SJCRH30 (cell line): Measurements from ENCODE around the gene IL2RG. TPM values are rescaled to one million over a fixed set of nuclear protein-coding genes. Genes with fewer than 3 reads are reported as not detected.

Source experiments
- DNase-seq, 2 experiments: peaks; one replicate each; pipeline ENCODE4 v3.0.0-alpha.2; 2015 to 2020
- H3K27ac ChIP-seq: fragments of 250-450 bp; sonication (Bioruptor Pico); 2 replicates; pipeline ENCODE4 v1.5.1; 2020; ENCODE audit warnings: mild to moderate bottlenecking, moderate library complexity
- H3K27me3 ChIP-seq: fragments of 250-450 bp; sonication (Bioruptor Pico); 2 replicates; pipeline ENCODE4 v1.5.1; 2020; ENCODE audit warnings: mild to moderate bottlenecking, moderate library complexity
- H3K36me3 ChIP-seq: fragments of 250-450 bp; sonication (Bioruptor Pico); 2 replicates; pipeline ENCODE4 v1.5.1; 2020; ENCODE audit warnings: mild to moderate bottlenecking, moderate library complexity
- H3K4me1 ChIP-seq: fragments of 250-450 bp; sonication (Bioruptor Pico); 2 replicates; pipeline ENCODE4 v1.5.1; 2020; ENCODE audit warnings: mild to moderate bottlenecking, moderate library complexity
- H3K4me3 ChIP-seq: fragments of 250-450 bp; sonication (Bioruptor Pico); 2 replicates; pipeline ENCODE4 v1.5.1; 2020; ENCODE audit warnings: mild to moderate bottlenecking, moderate library complexity
- H3K9me3 ChIP-seq: fragments of 250-450 bp; sonication (Bioruptor Pico); replicated peaks from 2 replicates; pipeline ENCODE4 v1.5.1; 2020; ENCODE audit warnings: mild to moderate bottlenecking, moderate library complexity
- total RNA-seq: library from RNA; depleted of rRNA; stranded (reverse); fragments of >200 nt; shearing (Covaris generic); gene quantifications from 2 replicates; pipeline ENCODE4 v1.2.3, GENCODE V29; 2014

Gene IL2RG
- total RNA-seq, 1 experiment from 2014 or later = 0.10 TPM

- Histone ChIP-seq H3K4me1 (peaks cover 35% of the 10 kb centered on the region), H3K36me3 (no peaks in the 10 kb centered on the region), H3K4me3 (no peak overlapping the region), H3K9me3 (no peaks in the 10 kb centered on the region), H3K27ac (no peak overlapping the region), H3K27me3 (no peaks in the 10 kb centered on the region)
- DNase-seq = no peak
These were observed 11.6 kb downstream of the IL2RG start for GRCh38 chrX:71099736-71100135.

- Histone ChIP-seq H3K9me3 (no peaks in the 10 kb centered on the region), H3K36me3 (no peaks in the 10 kb centered on the region), H3K27me3 (no peaks in the 10 kb centered on the region), H3K27ac (no peak overlapping the region), H3K4me3 (no peak overlapping the region), H3K4me1 (peaks cover 31% of the 10 kb centered on the region)
- no peak for DNase-seq
These were observed 12.3 kb downstream of the IL2RG start for GRCh38 chrX:71098951-71099506.

- peak; percentile 71 to 84 for DNase-seq
- no peaks in the 10 kb centered on the region for H3K9me3 ChIP-seq
- H3K4me3 ChIP-seq = no peak overlapping the region
- H3K27me3 ChIP-seq = no peaks in the 10 kb centered on the region
- H3K27ac ChIP-seq = no peak overlapping the region
- no peaks in the 10 kb centered on the region for H3K36me3 ChIP-seq
- peaks cover 28% of the 10 kb centered on the region for H3K4me1 ChIP-seq
These were observed 13.1 kb downstream of the IL2RG start for GRCh38 chrX:71098302-71098701.

DNA sequence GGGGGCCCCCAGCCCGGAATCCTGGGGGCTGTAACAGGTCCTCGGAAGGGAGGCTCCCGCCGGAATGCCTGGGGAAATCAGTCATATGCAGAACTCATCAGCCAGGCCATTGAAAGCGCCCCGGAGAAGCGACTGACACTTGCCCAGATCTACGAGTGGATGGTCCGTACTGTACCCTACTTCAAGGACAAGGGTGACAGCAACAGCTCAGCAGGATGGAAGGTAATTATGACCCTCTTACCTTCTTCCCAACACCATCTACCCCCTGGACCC lies 14.7 kb downstream of the IL2RG start:
- peaks cover 16% of the 10 kb centered on the region for H3K4me1 ChIP-seq
- no peak overlapping the region for H3K27ac ChIP-seq
- no peaks in the 10 kb centered on the region for H3K27me3 ChIP-seq
- no peaks in the 10 kb centered on the region for H3K9me3 ChIP-seq
- peak overlapping the region; percentile 62 for H3K4me3 ChIP-seq
- DNase-seq = no peak
- no peaks in the 10 kb centered on the region for H3K36me3 ChIP-seq

- Histone ChIP-seq H3K9me3 (no peaks in the 10 kb centered on the region), H3K27ac (no peak overlapping the region)
These were observed 15.2 kb downstream of the IL2RG start for GRCh38 chrX:71095981-71096759.

GRCh38 chrX:71095555-71095980 lies 15.8 kb downstream of the IL2RG start, which contains the start of gene FOXO4:
FOXO4 (plus strand) TSS chrX:71095851; CDS start chrX:71096529, 678 bp downstream.
- H3K27ac ChIP-seq = peak within 1 kb of the TSS; percentile 22; the same call in 1 of the 2 replicates

More at GRCh38 chrX:71095981-71096759, 15.2 kb downstream of the IL2RG start:
- Histone ChIP-seq H3K4me1 (peaks cover 12% of the 10 kb centered on the region), H3K4me3 (peak overlapping the region; percentile 62), H3K27me3 (no peaks in the 10 kb centered on the region), H3K36me3 (no peaks in the 10 kb centered on the region)
- peak in 1 of 2 experiments; percentile 76 for DNase-seq

GRCh38 chrX:71095033-71095432 lies 16.3 kb downstream of the IL2RG start:
- no peaks in the 10 kb centered on the region for H3K9me3 ChIP-seq
- DNase-seq = no peak
- H3K27me3 ChIP-seq = no peaks in the 10 kb centered on the region
- no peaks in the 10 kb centered on the region for H3K36me3 ChIP-seq
- H3K4me1 ChIP-seq = peaks cover 12% of the 10 kb centered on the region
- peak overlapping the region; percentile 62 for H3K4me3 ChIP-seq
- no peak overlapping the region for H3K27ac ChIP-seq

More at GRCh38 chrX:71095555-71095980, 15.8 kb downstream of the IL2RG start, which contains the start of gene FOXO4:
- no peaks in the 10 kb centered on the region for H3K36me3 ChIP-seq
- H3K9me3 ChIP-seq = no peaks in the 10 kb centered on the region
- H3K27me3 ChIP-seq = no peaks in the 10 kb centered on the region
- peak; percentile 93 for DNase-seq
- H3K4me3 ChIP-seq = peak within 1 kb of the TSS; percentile 62
- peaks cover 12% of the 10 kb centered on the region for H3K4me1 ChIP-seq

GRCh38 chrX:71091263-71091662 lies 20.1 kb downstream of the IL2RG start:
- Histone ChIP-seq H3K4me3 (no peak overlapping the region), H3K36me3 (no peaks in the 10 kb centered on the region), H3K4me1 (no peaks in the 10 kb centered on the region), H3K27me3 (no peaks in the 10 kb centered on the region), H3K9me3 (no peaks in the 10 kb centered on the region), H3K27ac (no peak overlapping the region)
- DNase-seq = no peak

- no peaks in the 10 kb centered on the region for H3K36me3 ChIP-seq
- no peaks in the 10 kb centered on the region for H3K27me3 ChIP-seq
- no peak for DNase-seq
- H3K27ac ChIP-seq = no peak overlapping the region
- peaks cover 10% of the 10 kb centered on the region for H3K4me1 ChIP-seq
- no peaks in the 10 kb centered on the region for H3K9me3 ChIP-seq
- no peak overlapping the region for H3K4me3 ChIP-seq
These were observed 25.5 kb downstream of the IL2RG start for GRCh38 chrX:71085900-71086299.

DNA sequence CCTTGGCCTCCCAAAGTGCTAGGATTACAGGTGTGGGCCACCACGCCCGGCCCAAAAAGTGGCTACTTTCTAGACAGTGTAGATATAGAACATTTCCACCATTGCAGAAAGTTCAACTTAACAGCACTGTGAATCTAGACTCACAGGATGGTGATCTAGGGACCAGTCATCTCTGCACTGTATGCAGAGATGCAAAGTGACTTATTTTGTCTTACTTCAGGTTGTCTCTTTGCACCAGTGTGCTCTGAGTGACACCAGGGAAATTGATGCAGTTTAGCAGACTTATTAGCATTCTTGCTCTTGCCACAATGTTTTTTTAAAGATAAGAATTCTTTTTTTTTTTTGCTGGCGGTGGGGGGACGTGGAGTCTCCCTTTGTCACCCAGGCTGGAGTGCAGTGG lies 28.6 kb downstream of the IL2RG start:
- Histone ChIP-seq H3K27me3 (no peaks in the 10 kb centered on the region), H3K27ac (no peak overlapping the region), H3K36me3 (no peaks in the 10 kb centered on the region), H3K9me3 (no peaks in the 10 kb centered on the region), H3K4me1 (peaks cover 10% of the 10 kb centered on the region), H3K4me3 (no peak overlapping the region)
- DNase-seq = no peak

GRCh38 chrX:71082124-71082647 lies 29.2 kb downstream of the IL2RG start:
- H3K27me3 ChIP-seq = no peaks in the 10 kb centered on the region
- no peak overlapping the region for H3K27ac ChIP-seq
- H3K36me3 ChIP-seq = no peaks in the 10 kb centered on the region
- no peak for DNase-seq
- H3K4me3 ChIP-seq = no peak overlapping the region
- H3K9me3 ChIP-seq = no peaks in the 10 kb centered on the region
- peaks cover 10% of the 10 kb centered on the region for H3K4me1 ChIP-seq

- Histone ChIP-seq H3K4me3 (no peak overlapping the region), H3K9me3 (no peaks in the 10 kb centered on the region), H3K27ac (no peak overlapping the region), H3K27me3 (no peaks in the 10 kb centered on the region), H3K36me3 (no peaks in the 10 kb centered on the region), H3K4me1 (peaks cover 10% of the 10 kb centered on the region)
- DNase-seq = peak in 1 of 2 experiments; percentile 57
These were observed 29.9 kb downstream of the IL2RG start for GRCh38 chrX:71081330-71082123.

GRCh38 chrX:71070531-71070930 lies 40.8 kb downstream of the IL2RG start:
- Histone ChIP-seq H3K9me3 (no peaks in the 10 kb centered on the region), H3K36me3 (no peaks in the 10 kb centered on the region), H3K4me3 (no peak overlapping the region), H3K4me1 (no peaks in the 10 kb centered on the region), H3K27me3 (no peaks in the 10 kb centered on the region), H3K27ac (no peak overlapping the region)
- no peak for DNase-seq

GRCh38 chrX:71068044-71068918 lies 43.1 kb downstream of the IL2RG start, which contains the start of gene SNX12:
SNX12 (minus strand) TSS chrX:71068334; CDS start chrX:71068306, 28 bp downstream.
- DNase-seq = peak; percentile 96
- peak within 1 kb of the TSS; percentile 84 for H3K4me3 ChIP-seq
- H3K36me3 ChIP-seq = peaks cover 12% of the 10 kb centered on the region
- H3K27ac ChIP-seq = peak within 1 kb of the TSS; percentile 87
- H3K27me3 ChIP-seq = no peaks in the 10 kb centered on the region
- no peaks in the 10 kb centered on the region for H3K9me3 ChIP-seq
- H3K4me1 ChIP-seq = no peaks in the 10 kb centered on the region
